GM18861 (cell line): ENCODE data around the gene PIPOX.

Source experiments
- ATAC-seq: cut with Tn5 transposase; IDR thresholded peaks from one replicate; pipeline ENCODE4 v1.9.1; 2021; ENCODE audit not compliant: unreplicated experiment

Gene PIPOX

DNA sequence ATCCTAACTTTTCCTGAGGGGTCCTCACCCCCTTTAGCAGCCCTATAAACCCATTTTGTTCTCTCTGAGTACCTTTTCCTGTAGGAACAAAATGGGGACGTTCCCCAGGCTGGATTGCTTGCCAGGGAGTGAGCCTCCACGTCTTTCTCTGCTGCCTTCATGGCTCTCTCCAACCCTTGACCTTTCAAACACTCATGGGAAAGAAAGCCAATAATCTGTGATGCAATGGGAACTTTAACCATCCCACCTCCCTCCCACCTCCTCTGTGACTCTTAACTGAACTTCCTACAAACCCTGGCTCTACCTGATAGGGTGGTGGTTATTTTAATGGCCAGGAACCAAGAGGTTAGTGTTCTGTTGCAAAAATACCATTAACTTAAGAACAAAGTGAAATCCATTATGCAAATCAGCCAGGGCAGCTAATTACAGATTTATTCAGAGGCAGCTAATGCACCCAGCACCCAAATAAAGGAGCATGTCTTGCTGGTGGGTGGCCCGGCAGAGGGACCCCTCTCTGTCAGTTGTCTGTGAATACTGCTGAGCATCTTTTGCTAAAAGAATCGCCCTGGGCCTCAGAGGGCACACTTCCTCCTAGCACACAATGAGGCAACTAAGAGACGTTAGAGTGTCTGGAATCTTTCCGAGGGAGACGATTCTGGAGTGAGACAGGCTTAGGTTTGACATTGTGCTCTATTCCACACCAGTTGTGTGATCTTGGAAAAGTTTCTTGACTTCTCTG lies 3.0 kb downstream of the PIPOX start:
- no peak for ATAC-seq

DNA sequence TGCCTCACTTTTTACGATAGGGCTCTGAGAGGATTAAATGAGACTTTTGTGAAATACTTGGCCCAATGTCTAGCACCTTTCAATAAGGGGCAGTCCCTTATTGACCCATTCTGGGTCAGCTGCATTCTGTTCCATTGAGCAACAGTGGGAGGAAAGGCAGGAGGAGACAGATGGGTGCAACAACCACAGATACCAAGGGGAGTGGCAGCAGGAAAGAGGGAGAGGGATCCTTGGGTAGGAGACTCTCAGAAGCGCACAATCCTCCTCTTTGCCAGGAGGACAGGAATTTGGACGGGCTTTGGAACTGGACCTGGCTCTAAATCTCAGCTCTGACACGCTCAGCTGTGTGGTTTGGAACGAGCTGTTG lies 3.5 kb downstream of the PIPOX start:
- ATAC-seq = no peak

DNA sequence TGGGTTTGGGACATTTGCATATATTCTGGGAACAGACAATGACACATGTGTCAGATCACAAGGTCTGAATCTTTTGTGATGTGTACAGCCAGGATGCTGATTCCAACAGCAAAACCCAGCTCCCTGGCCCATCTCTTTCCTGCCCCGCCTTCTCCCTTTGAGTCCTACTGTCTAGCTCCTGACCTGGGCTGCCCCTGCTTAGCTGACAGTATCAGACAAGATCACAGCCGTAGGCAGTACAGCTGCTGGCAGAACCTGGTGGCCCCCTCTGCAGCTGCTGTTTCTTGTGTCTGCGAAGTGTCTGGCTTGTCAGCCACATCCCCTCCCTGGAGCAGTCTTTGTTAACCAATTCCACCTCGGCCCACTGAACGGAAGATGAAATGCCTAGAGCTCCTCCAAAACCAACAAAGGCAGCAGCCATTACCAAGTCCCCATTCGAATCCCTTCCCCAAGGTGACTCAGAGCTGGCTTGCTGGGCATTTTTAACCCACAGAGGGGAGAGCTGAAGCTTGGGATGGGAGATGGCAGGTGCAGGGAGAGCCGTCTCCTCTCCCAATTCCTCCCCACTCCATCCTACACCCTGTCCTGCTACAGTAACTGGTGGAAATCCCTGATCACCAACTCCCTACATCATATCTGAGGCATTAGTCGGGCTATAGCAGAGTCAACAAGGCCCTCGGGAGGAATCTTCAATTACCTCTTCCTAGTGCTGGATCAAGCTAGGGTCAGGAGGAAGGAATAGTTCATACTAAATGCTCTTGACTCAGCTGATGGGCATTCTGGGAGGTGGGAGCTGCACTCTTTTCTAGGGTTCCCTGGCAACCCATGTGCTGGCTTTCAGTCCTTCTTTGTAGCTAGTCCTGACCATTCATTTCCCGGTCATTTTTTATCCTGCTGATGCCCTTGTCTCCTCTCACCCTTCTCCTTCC lies 5.8 kb downstream of the PIPOX start:
- no peak for ATAC-seq

DNA sequence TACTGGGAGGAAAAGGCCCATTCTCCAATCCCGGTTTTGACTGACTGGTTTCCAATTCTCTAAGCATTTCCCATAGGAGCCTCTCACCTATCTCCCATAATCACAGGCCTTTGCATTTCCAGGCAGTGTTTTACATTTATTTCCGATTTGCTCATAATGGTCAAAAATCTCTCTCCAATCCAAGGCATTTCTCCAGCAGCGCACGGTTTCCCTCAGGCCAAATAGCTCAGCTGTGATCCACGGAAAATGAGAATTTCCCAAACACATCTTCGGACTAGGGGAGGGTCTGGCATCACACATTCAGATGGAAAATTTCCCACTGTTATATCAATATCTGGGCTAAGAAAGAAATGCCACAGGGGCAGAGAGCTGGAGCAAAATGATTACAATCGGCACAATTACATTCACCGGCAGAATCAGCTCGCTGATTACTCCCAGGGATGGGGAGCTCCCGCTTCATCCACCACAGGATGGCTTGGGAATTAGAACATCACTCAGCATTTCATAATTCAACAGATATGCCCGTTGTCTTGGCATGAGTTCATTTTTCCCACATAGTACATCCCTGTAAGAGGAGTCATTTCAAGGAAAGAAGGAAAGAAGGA lies 6.7 kb downstream of the PIPOX start:
- ATAC-seq = no peak

DNA sequence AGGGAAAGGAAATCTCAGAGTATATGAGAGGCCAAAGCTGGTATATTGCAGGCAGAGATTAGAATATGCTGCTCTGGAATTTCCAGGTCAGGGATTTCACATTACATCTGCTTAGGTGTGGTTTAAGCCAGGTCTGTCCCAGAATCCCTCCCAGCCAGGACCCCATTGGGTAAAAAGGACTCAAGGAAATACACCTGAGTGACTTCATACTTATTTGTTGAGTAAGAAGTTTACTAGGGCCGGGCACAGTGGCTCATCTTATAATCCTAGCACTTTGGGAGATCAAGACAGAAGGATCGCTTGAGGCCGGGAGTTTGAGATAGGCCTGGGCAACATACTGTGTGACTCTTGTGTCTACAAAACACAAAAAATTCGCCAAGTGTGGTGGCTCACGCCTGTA lies 7.2 kb downstream of the PIPOX start:
- ATAC-seq = no peak

DNA sequence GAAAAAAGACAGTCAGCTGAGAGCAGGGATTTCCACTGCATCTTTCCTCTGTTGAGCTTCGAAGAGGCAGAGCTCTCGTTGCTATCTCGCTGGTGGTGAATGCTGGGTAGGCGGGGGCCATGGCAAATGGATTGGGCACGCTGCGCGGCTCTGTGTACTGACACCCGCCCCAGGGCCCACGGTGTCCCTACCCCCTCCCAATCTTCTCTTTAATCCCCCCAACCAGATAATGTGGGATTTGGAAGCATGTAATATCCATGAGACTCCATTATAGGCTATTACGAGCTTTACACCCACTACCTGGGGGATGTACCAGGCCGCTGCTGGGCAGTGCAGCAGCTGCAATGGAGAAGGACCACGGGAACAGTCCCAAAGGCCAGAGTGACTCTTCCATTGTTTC lies 8.3 kb downstream of the PIPOX start:
- ATAC-seq = no peak

DNA sequence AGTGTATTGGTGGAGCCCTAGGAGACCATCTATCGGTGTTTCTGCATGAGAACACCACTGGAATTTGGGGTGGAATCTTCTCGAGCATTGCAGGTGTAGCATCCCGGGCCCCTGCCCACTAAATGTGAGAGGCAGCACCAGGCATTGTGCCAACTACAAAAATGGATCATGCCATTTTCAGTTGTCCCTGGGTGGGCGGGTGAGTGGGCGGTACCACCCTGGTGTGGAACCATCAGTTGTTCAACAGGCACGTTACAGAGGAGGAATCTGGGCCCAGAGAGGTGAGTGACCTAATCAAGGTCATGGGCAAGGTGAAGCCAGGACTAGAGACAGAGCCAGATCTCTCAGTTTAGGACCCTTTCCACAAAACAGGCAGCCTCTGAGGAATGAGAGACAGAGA lies 8.8 kb downstream of the PIPOX start:
- no peak for ATAC-seq

DNA sequence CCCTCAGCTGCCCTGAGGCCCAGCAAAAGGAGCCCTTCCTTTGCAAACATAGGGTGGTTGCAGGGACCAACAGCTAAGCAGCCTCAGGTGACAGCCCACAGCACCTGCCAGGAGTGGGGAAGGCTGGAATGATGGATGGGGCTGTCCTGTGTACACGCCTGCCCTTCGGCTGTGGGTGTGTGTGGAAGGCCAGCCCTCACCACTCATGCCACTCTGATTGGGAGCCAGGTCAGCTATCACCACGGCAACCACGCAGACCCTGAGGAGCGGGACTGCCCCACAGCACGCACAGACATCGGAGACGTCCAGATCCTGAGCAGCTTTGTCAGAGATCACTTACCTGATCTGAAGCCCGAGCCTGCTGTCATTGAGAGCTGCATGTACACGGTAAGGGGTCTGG lies 11.9 kb downstream of the PIPOX start:
- ATAC-seq = no peak

DNA sequence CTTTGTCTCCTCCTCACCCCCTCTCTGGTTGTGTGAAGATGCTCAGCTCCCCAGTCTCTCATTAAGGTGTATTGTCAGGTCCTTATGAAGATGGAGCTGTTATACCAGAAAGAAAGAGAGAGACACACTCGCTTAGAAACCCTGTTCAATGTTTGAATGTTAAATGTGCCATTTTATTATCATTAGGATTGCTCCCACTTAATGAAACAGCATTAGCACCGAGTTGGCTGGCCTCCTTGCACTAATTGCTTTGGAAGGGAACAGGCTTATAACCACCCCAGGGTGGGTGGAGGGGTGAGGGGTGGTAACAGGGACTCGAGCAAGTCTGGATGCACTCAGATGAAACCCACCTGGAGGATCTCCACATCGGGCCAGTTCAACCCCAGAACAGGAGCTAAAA lies 14.4 kb downstream of the PIPOX start:
- no peak for ATAC-seq

DNA sequence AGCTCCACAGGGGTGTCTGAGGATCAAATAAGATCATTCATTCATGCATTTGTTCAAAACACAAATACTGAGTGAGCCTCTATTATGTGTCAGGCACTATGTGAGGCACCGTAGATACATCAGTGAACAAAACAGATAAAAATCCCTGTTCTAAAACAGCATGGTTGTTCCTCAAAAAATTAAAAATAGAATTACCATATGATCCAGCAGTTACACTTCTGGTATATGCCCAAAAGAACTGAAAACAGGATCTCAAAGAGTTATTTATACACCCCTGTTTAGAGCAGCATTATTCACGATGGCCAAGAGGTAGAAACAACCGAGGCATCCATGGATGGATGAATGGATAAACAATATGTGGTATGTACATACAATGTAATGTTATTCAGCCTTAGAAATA lies 15.4 kb downstream of the PIPOX start:
- no peak for ATAC-seq

DNA sequence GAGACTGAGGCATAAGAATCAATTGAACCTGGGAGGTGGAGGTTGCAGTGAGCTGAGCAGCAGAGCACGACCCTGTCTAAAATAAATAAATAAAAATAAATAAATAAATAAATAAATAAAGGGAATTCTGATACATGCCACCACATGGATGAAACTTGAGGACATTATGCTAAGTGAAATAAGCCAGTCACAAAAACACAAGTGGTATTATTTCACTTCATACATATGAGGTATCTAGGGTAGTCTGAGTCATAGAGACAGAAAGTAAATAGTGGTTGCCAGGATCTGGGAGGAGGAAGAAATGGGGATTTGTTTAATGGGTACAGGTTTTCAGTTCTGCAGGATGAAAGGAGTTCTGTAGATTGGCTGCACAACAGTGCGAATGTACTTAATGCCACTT lies 16.3 kb downstream of the PIPOX start:
- no peak for ATAC-seq

DNA sequence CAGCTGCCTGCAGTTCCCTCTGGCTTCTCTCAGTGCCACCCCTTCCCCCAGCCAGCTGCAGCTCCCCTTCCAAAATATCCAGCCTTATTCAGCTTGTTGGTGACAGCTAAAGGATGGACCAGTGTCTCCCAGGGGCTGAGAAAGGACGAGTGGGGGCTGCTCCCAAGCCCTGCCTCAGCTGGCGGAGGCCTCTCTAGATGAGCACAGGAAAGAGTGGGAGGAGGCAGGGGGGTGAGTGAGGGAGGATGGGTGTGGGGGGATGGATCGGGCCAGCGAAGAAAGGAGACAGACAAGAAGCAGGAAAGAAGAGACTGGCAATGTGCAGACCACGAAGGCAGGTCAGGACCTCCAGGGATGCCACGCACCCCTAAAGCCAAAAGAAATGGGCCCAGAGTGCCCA lies 17.5 kb downstream of the PIPOX start:
- no peak for ATAC-seq

DNA sequence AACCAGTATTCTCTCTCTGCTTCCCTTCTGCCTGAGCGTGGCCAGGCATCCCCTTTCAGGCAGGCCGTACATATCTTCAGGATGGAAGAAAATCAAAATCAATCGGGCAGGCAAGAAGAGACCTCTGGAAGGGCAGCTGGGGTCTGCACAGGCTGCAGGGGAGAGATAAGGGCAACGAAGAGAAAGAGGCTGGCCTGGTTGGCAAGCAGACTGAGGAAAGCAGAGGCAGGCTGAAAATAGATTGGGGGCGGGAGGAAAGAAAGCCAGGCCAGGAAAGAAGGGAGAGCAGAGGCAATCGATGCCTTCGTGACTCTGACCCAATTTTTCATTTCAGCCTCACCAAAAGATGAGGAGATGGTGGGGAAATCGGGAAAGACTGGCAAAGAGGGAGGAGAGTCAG lies 18.1 kb downstream of the PIPOX start:
- ATAC-seq = no peak

DNA sequence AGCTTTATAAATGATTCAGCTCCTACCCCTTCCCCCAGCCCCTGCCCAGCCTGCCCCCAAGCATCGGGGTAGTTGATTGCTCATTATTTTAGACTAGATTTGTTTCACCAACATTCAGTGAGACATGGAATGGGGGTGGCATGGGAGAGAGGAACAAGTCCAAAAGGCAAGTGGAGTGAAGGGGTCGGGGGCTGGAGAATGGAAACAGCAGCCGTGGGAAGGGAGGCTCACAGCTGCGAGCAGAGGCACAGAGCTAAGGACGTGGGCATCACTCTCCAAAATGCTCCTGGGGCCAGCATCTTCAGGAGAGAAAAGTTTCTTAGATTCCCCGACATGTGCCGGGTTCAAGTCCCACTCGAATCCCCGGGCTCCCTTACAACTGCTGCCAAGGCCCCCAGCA lies 19.3 kb downstream of the PIPOX start:
- ATAC-seq = no peak

DNA sequence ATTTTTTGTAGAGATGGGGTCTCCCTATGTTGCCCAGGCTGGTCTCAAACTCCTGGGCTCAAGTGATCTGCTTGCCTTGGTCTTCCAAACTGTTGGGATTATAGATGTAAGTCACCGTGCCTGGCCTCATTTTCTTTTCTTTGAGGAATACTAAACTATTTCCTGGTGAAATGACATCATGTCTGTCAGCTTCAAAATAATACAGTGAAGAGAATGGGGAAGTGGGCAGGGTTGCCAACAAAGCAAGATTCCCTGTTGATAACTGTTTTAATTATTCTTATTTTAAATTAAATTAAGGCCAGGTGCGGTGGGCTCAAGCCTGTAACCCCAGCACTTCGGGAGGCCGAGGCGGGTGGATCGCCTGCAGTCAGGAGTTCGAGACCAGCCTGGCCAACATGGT lies 21.1 kb downstream of the PIPOX start:
- no peak for ATAC-seq

DNA sequence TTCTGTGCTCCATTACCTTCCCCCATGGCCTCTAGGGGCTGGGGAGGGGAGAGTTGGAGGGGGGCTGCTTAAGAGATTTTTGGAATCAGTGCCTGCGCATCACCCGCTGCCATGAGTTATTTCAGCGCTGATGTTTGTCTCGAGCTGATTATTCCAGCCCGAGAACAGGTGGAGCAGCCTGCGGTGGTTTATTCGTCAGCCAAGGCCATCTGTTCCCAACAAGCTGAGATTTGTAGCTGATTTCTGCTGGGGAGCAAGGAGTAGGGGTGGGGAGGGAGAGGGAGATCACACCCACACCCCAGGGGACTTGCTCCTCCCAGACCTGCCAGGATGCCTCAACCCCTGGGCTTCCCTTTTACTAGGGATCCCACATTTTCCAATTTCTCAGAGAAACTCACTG lies 23.1 kb downstream of the PIPOX start:
- ATAC-seq = no peak

DNA sequence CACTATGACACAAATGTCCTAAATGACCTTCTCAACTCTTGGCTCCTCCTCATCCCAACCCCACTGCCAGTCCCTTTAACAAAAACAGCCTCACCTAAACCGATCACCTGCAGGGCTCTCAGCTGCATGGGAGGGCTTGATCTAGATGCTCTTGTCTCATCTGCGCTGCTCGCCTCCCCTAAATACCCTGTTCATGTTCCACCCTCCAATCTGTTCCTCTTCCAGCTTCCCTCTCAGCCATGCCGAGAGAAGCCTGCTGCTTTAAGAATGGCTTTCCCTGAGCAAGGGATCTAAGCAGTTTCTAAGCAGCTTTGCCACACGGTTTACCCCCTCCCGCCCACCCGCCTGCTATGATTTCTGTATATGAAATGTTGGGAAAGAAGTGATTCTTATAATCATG lies 23.7 kb downstream of the PIPOX start:
- no peak for ATAC-seq

DNA sequence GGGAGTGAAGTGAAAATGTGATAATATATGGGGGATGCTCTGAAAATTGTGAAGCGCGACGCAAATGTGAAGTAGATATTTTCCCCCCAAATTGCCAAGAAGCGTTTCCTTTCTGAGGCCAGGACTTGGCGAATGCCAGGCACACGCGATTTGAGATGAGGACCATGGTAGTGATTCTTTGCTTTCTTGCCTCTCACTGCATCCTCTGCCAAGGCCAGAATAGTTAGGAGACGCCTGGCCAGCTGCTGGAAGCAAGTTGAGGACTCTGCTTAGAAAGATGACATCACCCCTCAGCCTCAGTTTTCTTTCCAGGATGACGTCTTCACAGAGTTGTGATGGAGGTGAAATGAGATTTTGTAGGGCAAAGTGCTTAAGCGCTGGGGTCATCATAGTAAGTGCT lies 25.9 kb downstream of the PIPOX start:
- ATAC-seq = no peak

DNA sequence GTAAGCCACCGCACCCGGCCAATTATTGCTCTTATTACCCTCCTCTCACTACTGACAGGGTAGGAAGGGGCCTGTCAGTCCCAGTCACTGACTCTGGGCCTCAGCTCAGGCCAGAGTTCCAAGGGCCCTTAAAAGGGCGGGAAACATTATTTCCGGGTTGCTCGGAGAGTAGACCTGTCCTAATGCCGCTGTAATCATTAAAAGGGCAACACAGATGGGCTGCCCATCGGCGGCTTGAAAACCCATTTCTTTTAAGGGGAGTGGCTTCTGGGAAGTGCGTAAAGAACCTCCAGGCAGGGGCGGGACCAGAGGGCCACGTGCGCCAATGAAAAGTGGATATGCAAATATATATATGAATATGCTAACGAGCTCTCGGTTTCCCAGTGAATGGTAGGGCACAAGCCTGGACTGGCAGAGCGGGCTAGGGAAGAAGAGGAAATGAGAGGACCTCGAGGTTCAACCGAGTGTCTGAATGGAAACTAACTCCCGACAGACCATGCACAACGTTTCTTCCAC lies 26.6 kb downstream of the PIPOX start:
- no peak for ATAC-seq

DNA sequence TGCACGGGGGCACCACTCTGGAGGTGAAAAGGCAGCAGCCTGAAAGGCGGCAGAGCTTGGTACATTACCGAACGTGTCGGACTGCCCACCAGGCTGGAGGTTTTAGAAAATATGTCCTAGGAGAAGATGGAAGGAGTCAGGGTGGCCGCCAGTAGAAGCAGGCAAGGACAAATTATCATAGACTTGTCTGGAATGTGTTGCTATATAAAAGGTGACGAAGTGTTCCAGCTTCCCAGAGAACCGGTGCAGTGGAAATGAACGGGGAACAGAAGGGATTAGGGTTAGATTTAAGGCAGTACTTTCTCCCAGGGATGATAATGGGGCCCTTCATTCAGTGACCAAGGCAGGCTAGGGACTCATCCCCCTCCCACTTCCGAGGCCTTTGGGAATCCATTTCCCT lies 27.4 kb downstream of the PIPOX start:
- ATAC-seq = no peak

DNA sequence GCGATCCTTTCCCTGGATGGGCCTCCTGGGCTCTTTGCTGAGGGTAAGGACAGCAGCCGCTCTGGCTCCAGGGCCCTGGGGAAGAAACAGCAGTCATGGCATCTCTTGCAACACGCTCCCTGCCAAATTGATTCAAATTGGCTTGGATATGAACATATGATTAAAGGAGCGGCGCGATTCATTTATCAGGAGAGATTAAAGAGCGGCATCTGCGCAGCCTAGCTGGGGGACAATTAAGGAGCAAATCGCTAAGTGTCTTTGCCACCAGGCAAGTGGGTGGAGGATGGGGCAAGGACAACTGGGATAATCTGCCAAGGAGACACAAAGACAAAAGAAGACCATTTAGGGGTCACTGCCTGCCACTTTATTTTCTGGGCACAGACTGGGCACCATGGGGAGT lies 27.8 kb downstream of the PIPOX start:
- no peak for ATAC-seq

DNA sequence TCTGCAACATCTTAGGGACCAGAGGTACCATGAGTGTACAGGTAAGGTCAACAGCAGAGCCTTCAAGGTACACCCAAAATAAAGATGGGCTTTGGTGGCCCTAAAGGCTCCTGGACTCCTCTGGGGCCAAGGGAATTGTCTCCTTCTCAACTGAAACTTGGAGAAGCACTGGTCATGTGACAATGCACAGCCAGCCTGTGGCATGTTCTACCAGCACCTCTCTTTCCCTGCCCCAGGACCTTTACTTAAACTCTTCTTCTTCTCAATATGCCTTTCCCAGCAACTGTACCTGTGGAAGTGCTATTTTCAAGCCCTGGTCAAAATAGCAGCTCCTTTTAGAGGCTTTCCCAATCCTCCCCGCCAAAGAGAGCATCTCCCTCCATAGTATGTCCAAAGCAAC lies 28.4 kb downstream of the PIPOX start:
- no peak for ATAC-seq
